GM12878 (cell line): ENCODE results near the gene ERC2. TPM values are rescaled to one million over a fixed set of nuclear protein-coding genes. Genes with fewer than 3 reads are reported as not detected.

Source experiments
- BRCA1 ChIP-seq: IDR thresholded peaks from 2 replicates; pipeline ENCODE4 v1.6.1; 2011; ENCODE audit warnings: low read depth, low read length, improper control_type of control experiment
- FOS ChIP-seq: IDR thresholded peaks from 3 replicates; pipeline ENCODE4 v1.6.1; 2011; ENCODE audit warnings: borderline replicate concordance; ENCODE audit not compliant: insufficient read length; ENCODE audit errors: extremely low read depth
- NFYA ChIP-seq: IDR thresholded peaks from 2 replicates; pipeline ENCODE4 v1.6.1; 2011; ENCODE audit warnings: low read depth, mild to moderate bottlenecking, low read length, improper control_type of control experiment, borderline replicate concordance
- RAD21 ChIP-seq: IDR thresholded peaks from 2 replicates; pipeline ENCODE4 v1.6.1; 2011; ENCODE audit warnings: mild to moderate bottlenecking, low read depth, low read length, moderate library complexity; ENCODE audit not compliant: insufficient read depth
- SMAD1 ChIP-seq: fragments of 450-650 bp; IDR thresholded peaks from 2 replicates; pipeline ENCODE4 v1.6.1; 2018; ENCODE audit warnings: mild to moderate bottlenecking, low read depth; ENCODE audit not compliant: partially characterized antibody
- SRF ChIP-seq, 2 experiments: IDR thresholded peaks; 2 replicates each; pipeline ENCODE4 v1.6.1; 2011; ENCODE audit warnings: low read depth in 2 of 2, low read length in 2 of 2, mild to moderate bottlenecking in 1 of 2, moderate library complexity in 1 of 2
- TCF7 ChIP-seq: IDR thresholded peaks from 2 replicates; pipeline ENCODE4 v1.6.1; 2014; ENCODE audit warnings: antibody characterized with exemption, borderline replicate concordance
- ZNF217 ChIP-seq: fragments of 450-650 bp; IDR thresholded peaks from 2 replicates; pipeline ENCODE4 v1.6.1; 2017; ENCODE audit warnings: antibody characterized with exemption, mild to moderate bottlenecking
- polyA plus RNA-seq, 11 experiments: library from polyadenylated mRNA; depleted of rRNA in 4 of 11; unstranded in 6 of 11; stranded (reverse) in 5 of 11; fragments of >200 nt; fragmentation: Nextera tagmentation in 4 of 11; fragmentation: Illumina TruSeq in 1 of 11; extraction: Ambion mirVana in 4 of 11; extraction: Trizol in 1 of 11; gene quantifications; 1 replicate in 1 of 11; 2 replicates in 10 of 11; pipeline versions ENCODE4 v1.2.1 to v1.2.3, GENCODE V29; 2011 to 2016; ENCODE audit warnings: inconsistent platforms in 2 of 11, missing spikeins in 2 of 11, low read depth in 1 of 11
- total RNA-seq, 4 experiments: library from RNA; depleted of rRNA in 3 of 4; stranded (reverse); fragments of >200 nt in 3 of 4; fragmentation: Illumina TruSeq in 1 of 4; extraction: Trizol in 1 of 4; gene quantifications; 2 replicates each; pipeline versions ENCODE4 v1.2.1 to v1.2.3, GENCODE V29; 2013 to 2021
- TF ChIP-seq, protein P1 (sequence below): fragments of 450-650 bp; IDR thresholded peaks from 2 replicates; pipeline ENCODE4 v1.6.1; 2017; ENCODE audit warnings: mild to moderate bottlenecking, moderate library complexity
- TF ChIP-seq, protein P2 (sequence below): fragments of 450-650 bp; IDR thresholded peaks from 2 replicates; pipeline ENCODE4 v1.6.1; 2017; ENCODE audit warnings: mild to moderate bottlenecking
- TF ChIP-seq, protein P3 (sequence below): fragments of 150-350 bp; IDR thresholded peaks from 2 replicates; pipeline ENCODE4 v1.6.1; 2016; ENCODE audit warnings: low read depth, low read length

Gene ERC2
- total and polyA plus RNA-seq, 10 of the 15 experiments (the other 5 are each of a cell fraction or from before 2014, with no cell fraction given), result 0.06 to 1.4 (median 0.12) TPM; not detected in 3

DNA sequence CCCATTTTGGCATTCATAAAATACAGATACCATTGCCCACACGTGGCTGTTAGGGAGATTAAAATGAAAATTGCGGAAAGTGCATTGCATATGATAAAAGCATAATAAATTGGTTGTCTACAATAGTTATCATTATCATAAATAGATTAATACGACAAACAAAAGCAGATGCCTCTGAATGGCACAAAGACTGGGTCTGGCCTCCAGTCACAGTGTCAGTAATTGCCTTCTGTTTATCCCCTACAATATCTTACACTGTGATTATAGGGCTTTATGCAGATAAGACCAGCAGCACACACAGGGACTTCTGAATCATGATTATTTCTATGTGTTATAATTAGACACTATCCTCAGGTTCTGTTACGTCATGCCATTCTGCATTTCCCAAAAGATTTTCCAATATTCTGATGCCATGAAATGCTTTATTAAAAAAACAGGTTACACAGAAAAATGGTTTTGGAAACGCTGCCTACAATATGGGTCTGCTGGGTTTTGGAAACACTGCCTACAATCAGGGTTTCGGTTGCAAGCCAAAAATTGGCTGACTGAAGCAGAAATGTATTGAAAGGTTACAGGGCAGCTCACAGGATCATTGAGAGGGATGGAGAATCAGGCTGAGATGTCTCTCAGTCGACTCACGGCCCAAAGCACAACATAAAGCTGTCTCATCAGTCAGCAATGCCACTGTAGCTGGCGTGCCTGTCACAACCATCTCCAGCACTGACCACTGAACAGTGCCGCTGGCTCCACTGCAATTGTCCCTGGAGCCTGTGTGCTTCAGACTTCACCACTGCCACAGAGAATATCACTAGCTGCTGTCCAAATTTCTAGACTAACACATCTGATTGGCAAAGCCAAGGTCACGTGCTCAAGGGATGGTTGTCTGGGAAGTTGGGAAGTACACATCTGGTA is 248.1 kb downstream of the ERC2 start (continued):
- TF ChIP-seq, protein P1, sequence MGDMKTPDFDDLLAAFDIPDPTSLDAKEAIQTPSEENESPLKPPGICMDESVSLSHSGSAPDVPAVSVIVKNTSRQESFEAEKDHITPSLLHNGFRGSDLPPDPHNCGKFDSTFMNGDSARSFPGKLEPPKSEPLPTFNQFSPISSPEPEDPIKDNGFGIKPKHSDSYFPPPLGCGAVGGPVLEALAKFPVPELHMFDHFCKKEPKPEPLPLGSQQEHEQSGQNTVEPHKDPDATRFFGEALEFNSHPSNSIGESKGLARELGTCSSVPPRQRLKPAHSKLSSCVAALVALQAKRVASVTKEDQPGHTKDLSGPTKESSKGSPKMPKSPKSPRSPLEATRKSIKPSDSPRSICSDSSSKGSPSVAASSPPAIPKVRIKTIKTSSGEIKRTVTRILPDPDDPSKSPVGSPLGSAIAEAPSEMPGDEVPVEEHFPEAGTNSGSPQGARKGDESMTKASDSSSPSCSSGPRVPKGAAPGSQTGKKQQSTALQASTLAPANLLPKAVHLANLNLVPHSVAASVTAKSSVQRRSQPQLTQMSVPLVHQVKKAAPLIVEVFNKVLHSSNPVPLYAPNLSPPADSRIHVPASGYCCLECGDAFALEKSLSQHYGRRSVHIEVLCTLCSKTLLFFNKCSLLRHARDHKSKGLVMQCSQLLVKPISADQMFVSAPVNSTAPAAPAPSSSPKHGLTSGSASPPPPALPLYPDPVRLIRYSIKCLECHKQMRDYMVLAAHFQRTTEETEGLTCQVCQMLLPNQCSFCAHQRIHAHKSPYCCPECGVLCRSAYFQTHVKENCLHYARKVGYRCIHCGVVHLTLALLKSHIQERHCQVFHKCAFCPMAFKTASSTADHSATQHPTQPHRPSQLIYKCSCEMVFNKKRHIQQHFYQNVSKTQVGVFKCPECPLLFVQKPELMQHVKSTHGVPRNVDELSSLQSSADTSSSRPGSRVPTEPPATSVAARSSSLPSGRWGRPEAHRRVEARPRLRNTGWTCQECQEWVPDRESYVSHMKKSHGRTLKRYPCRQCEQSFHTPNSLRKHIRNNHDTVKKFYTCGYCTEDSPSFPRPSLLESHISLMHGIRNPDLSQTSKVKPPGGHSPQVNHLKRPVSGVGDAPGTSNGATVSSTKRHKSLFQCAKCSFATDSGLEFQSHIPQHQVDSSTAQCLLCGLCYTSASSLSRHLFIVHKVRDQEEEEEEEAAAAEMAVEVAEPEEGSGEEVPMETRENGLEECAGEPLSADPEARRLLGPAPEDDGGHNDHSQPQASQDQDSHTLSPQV, result no peak
- TF ChIP-seq BRCA1 (no peak), TCF7 (no peak), SMAD1 (no peak), ZNF217 (no peak), SRF (IDR thresholded peaks at IDR 0.05; ENCODE audit: low read depth in 2 of 2, low read length in 2 of 2) (no peak), FOS (no peak), RAD21 (no peak), NFYA (no peak)
- TF ChIP-seq, protein P2, sequence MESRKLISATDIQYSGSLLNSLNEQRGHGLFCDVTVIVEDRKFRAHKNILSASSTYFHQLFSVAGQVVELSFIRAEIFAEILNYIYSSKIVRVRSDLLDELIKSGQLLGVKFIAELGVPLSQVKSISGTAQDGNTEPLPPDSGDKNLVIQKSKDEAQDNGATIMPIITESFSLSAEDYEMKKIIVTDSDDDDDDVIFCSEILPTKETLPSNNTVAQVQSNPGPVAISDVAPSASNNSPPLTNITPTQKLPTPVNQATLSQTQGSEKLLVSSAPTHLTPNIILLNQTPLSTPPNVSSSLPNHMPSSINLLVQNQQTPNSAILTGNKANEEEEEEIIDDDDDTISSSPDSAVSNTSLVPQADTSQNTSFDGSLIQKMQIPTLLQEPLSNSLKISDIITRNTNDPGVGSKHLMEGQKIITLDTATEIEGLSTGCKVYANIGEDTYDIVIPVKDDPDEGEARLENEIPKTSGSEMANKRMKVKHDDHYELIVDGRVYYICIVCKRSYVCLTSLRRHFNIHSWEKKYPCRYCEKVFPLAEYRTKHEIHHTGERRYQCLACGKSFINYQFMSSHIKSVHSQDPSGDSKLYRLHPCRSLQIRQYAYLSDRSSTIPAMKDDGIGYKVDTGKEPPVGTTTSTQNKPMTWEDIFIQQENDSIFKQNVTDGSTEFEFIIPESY, result no peak
- TF ChIP-seq, protein P3, sequence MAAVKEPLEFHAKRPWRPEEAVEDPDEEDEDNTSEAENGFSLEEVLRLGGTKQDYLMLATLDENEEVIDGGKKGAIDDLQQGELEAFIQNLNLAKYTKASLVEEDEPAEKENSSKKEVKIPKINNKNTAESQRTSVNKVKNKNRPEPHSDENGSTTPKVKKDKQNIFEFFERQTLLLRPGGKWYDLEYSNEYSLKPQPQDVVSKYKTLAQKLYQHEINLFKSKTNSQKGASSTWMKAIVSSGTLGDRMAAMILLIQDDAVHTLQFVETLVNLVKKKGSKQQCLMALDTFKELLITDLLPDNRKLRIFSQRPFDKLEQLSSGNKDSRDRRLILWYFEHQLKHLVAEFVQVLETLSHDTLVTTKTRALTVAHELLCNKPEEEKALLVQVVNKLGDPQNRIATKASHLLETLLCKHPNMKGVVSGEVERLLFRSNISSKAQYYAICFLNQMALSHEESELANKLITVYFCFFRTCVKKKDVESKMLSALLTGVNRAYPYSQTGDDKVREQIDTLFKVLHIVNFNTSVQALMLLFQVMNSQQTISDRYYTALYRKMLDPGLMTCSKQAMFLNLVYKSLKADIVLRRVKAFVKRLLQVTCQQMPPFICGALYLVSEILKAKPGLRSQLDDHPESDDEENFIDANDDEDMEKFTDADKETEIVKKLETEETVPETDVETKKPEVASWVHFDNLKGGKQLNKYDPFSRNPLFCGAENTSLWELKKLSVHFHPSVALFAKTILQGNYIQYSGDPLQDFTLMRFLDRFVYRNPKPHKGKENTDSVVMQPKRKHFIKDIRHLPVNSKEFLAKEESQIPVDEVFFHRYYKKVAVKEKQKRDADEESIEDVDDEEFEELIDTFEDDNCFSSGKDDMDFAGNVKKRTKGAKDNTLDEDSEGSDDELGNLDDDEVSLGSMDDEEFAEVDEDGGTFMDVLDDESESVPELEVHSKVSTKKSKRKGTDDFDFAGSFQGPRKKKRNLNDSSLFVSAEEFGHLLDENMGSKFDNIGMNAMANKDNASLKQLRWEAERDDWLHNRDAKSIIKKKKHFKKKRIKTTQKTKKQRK, result no peak
